GM12892 (cell line): ENCODE measurements around the gene KIF5C.

Source experiments
- POLR2AphosphoS5 ChIP-seq: IDR thresholded peaks from 2 replicates; pipeline ENCODE4 v1.6.1; 2011; ENCODE audit warnings: low read depth, low read length, control low read depth
- TAF1 ChIP-seq: IDR thresholded peaks from 2 replicates; pipeline ENCODE4 v1.6.1; 2011; ENCODE audit warnings: low read depth, mild to moderate bottlenecking, control low read depth, low read length, borderline replicate concordance

GRCh38 chr2:148880636-148881035, 5.6 kb downstream of the KIF5C start:
- TF ChIP-seq POLR2AphosphoS5 (no peak), TAF1 (no peak)
